HepG2 (cell line): ENCODE data around the gene SAMM50. TPM values are rescaled to one million over a fixed set of nuclear protein-coding genes. Genes with fewer than 3 reads are reported as not detected.

ENCODE experiments used
- HMG20A ChIP-seq: IDR thresholded peaks from 2 replicates; pipeline ENCODE4 v1.6.1; 2016; ENCODE audit warnings: borderline replicate concordance
- HMGXB4 ChIP-seq, 2 experiments: sonication (generic) in 1 of 2; formaldehyde crosslinking in 1 of 2; IDR thresholded peaks; 2 replicates each; pipeline versions ENCODE4 v1.4.0 to v1.6.1; 2018 to 2020; ENCODE audit warnings: missing genetic modification reagents in 2 of 2, borderline replicate concordance in 1 of 2, low read depth in 1 of 2, mild to moderate bottlenecking in 1 of 2, missing biosample characterization in 1 of 2
- KDM4B ChIP-seq: sonication (generic); formaldehyde crosslinking; IDR thresholded peaks from 2 replicates; pipeline ENCODE4 v1.4.0; 2020; ENCODE audit warnings: missing genetic modification reagents
- MYC ChIP-seq: sonication (generic); formaldehyde crosslinking; IDR thresholded peaks from 2 replicates; pipeline ENCODE4 v1.9.0; 2021; ENCODE audit warnings: missing genetic modification reagents, borderline replicate concordance
- NFKBIZ ChIP-seq: IDR thresholded peaks from 2 replicates; pipeline ENCODE4 v1.6.1; 2018; ENCODE audit warnings: missing genetic modification reagents, missing compliant biosample characterization
- PAF1 ChIP-seq: IDR thresholded peaks from 2 replicates; pipeline ENCODE4 v1.6.1; 2016; ENCODE audit warnings: missing genetic modification reagents, missing compliant biosample characterization
- PRPF4 ChIP-seq: fragments of 200-400 bp; formaldehyde crosslinking; IDR thresholded peaks from 2 replicates; pipeline ENCODE4 v1.6.1; 2016; ENCODE audit warnings: low read length, low read depth; ENCODE audit not compliant: poor library complexity, severe bottlenecking
- SOX13 ChIP-seq, 3 experiments: fragments of 450-650 bp in 1 of 3; sonication (generic) in 1 of 3; formaldehyde crosslinking in 1 of 3; IDR thresholded peaks in 2 of 3; conservative IDR thresholded peaks in 1 of 3; 2 replicates each; pipeline versions ENCODE4 v1.5.0 to v1.6.1; 2016 to 2020; ENCODE audit warnings: antibody characterized with exemption in 1 of 3, mild to moderate bottlenecking in 1 of 3, missing compliant biosample characterization in 1 of 3, missing genetic modification reagents in 1 of 3, moderate library complexity in 1 of 3
- TCF7 ChIP-seq: sonication (generic); IDR thresholded peaks from 2 replicates; pipeline ENCODE4 v1.6.1; 2016; ENCODE audit warnings: antibody characterized with exemption, low read depth
- TRIM22 ChIP-seq: fragments of 450-650 bp; IDR thresholded peaks from 2 replicates; pipeline ENCODE4 v1.6.1; 2017
- ZNF253 ChIP-seq: sonication (generic); formaldehyde crosslinking; IDR thresholded peaks from 2 replicates; pipeline ENCODE4 v1.8.0; 2022; ENCODE audit warnings: mild to moderate bottlenecking, missing genetic modification reagents, borderline replicate concordance
- ZNF280B ChIP-seq: sonication (generic); formaldehyde crosslinking; IDR thresholded peaks from 2 replicates; pipeline ENCODE4 v1.5.0; 2020; ENCODE audit warnings: missing genetic modification reagents, mild to moderate bottlenecking, borderline replicate concordance
- ZNF281 ChIP-seq: sonication (generic); formaldehyde crosslinking; IDR thresholded peaks from 2 replicates; pipeline ENCODE4 v1.4.0; 2020; ENCODE audit warnings: missing genetic modification reagents, borderline replicate concordance
- ZNF564 ChIP-seq: sonication (generic); formaldehyde crosslinking; IDR thresholded peaks from 2 replicates; pipeline ENCODE4 v1.8.1; 2023; ENCODE audit warnings: mild to moderate bottlenecking, missing genetic modification reagents
- ZSCAN30 ChIP-seq: sonication (generic); formaldehyde crosslinking; IDR thresholded peaks from 2 replicates; pipeline ENCODE4 v1.5.0; 2020; ENCODE audit warnings: mild to moderate bottlenecking, missing genetic modification reagents
- polyA plus RNA-seq, 8 experiments: library from polyadenylated mRNA; depleted of rRNA in 3 of 8; stranded (reverse) in 7 of 8; unstranded in 1 of 8; fragments of >200 nt; fragmentation: Illumina TruSeq in 4 of 8; extraction: Trizol in 4 of 8; gene quantifications; 2 replicates each; pipeline versions ENCODE4 v1.2.1 to v1.2.3, GENCODE V29; 2011 to 2016; ENCODE audit warnings: low read depth in 4 of 8, missing spikeins in 1 of 8, mixed read lengths in 1 of 8; ENCODE audit not compliant: insufficient read depth in 1 of 8
- total RNA-seq, 5 experiments: library from RNA; depleted of rRNA; stranded (reverse); fragments of >200 nt; fragmentation: Illumina TruSeq; extraction: Trizol; gene quantifications; 2 replicates each; pipeline ENCODE4 v1.2.3, GENCODE V29; 2016; ENCODE audit warnings: low read depth in 1 of 5
- TF ChIP-seq, protein P1 (sequence below): sonication (generic); formaldehyde crosslinking; IDR thresholded peaks from 2 replicates; pipeline ENCODE4 v1.4.0; 2020; ENCODE audit warnings: missing genetic modification reagents
- TF ChIP-seq, protein P2 (sequence below): IDR thresholded peaks from 2 replicates; pipeline ENCODE4 v1.6.1; 2016; ENCODE audit warnings: mild to moderate bottlenecking

The SAMM50 gene
- total and polyA plus RNA-seq, 2 of the 13 experiments (the other 11 are each of a cell fraction or from before 2014, with no cell fraction given), result 34.7 to 63.4 TPM

- TF ChIP-seq NFKBIZ (CRISPR knock-in tag) (no peak), ZNF564 (CRISPR knock-in tag) (no peak), SOX13 (IDR thresholded peaks at IDR 0.05) (no peak), SOX13 (CRISPR knock-in tag; conservative IDR thresholded peaks at IDR 0.05 in 1 of 2, IDR thresholded peaks at IDR 0.05 in 1 of 2) (no peak), TRIM22 (no peak), ZNF280B (CRISPR knock-in tag) (no peak), HMGXB4 (CRISPR knock-in tag; IDR thresholded peaks at IDR 0.05; ENCODE audit: borderline replicate concordance in 1 of 2, low read depth in 1 of 2) (0 out of 4 replicates have a peak, but pooled peaks of 1 of the 2 experiments have one; percentile 40), PAF1 (CRISPR knock-in tag) (no peak), KDM4B (CRISPR knock-in tag) (0 out of 2 replicates have a peak, but pooled peaks have one; percentile 49), ZNF281 (CRISPR knock-in tag) (0 out of 2 replicates have a peak, but pooled peaks have one; percentile 21), PRPF4 (no peak), TCF7 (no peak), ZSCAN30 (no peak), ZNF253 (CRISPR knock-in tag) (no peak), MYC (CRISPR knock-in tag) (no peak), HMG20A (CRISPR knock-in tag) (peak; percentile 24; the same call in 1 of the 2 replicates)
- TF ChIP-seq, protein P1, sequence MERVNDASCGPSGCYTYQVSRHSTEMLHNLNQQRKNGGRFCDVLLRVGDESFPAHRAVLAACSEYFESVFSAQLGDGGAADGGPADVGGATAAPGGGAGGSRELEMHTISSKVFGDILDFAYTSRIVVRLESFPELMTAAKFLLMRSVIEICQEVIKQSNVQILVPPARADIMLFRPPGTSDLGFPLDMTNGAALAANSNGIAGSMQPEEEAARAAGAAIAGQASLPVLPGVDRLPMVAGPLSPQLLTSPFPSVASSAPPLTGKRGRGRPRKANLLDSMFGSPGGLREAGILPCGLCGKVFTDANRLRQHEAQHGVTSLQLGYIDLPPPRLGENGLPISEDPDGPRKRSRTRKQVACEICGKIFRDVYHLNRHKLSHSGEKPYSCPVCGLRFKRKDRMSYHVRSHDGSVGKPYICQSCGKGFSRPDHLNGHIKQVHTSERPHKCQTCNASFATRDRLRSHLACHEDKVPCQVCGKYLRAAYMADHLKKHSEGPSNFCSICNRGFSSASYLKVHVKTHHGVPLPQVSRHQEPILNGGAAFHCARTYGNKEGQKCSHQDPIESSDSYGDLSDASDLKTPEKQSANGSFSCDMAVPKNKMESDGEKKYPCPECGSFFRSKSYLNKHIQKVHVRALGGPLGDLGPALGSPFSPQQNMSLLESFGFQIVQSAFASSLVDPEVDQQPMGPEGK (CRISPR knock-in tag), result peak; percentile 20; the same call in 1 of the 2 replicates
- TF ChIP-seq, protein P2, sequence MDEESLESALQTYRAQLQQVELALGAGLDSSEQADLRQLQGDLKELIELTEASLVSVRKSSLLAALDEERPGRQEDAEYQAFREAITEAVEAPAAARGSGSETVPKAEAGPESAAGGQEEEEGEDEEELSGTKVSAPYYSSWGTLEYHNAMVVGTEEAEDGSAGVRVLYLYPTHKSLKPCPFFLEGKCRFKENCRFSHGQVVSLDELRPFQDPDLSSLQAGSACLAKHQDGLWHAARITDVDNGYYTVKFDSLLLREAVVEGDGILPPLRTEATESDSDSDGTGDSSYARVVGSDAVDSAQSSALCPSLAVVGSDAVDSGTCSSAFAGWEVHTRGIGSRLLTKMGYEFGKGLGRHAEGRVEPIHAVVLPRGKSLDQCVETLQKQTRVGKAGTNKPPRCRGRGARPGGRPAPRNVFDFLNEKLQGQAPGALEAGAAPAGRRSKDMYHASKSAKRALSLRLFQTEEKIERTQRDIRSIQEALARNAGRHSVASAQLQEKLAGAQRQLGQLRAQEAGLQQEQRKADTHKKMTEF (CRISPR knock-in tag), result no peak
Observed at GRCh38 chr22:43922123-43922522, 33.1 kb upstream of the SAMM50 start (continued).
